Sigmoid colon (tissue), 4 donors: ENCODE results near the gene ATP10B.

Source experiments
- EP300 ChIP-seq, 4 donors: sonication (generic); formaldehyde crosslinking; IDR thresholded peaks; one replicate each; pipeline ENCODE4 v1.6.1; 2017; ENCODE audit warnings: antibody characterized with exemption in 4 of 4
- POLR2A ChIP-seq, 2 donors: fragments of 450-650 bp; IDR thresholded peaks; one replicate each; pipeline ENCODE4 v1.6.1; 2016; ENCODE audit warnings: antibody characterized with exemption in 2 of 2, mild to moderate bottlenecking in 2 of 2, moderate library complexity in 2 of 2
- POLR2AphosphoS5 ChIP-seq, 4 donors: sonication (generic); formaldehyde crosslinking; IDR thresholded peaks; one replicate each; pipeline ENCODE4 v1.6.1; 2017; ENCODE audit warnings: antibody characterized with exemption in 4 of 4
- TF ChIP-seq, protein P1 (sequence below), 4 experiments: fragments of 450-650 bp in 3 of 4; fragments of 200-600 bp in 1 of 4; IDR thresholded peaks; one replicate each; pipeline ENCODE4 v1.5.1; 2016 to 2019; ENCODE audit warnings: antibody characterized with exemption in 4 of 4, mild to moderate bottlenecking in 3 of 4, moderate library complexity in 2 of 4

GRCh38 chr5:160605266-160605665, 246.7 kb downstream of the ATP10B start:
- TF ChIP-seq, protein P1, sequence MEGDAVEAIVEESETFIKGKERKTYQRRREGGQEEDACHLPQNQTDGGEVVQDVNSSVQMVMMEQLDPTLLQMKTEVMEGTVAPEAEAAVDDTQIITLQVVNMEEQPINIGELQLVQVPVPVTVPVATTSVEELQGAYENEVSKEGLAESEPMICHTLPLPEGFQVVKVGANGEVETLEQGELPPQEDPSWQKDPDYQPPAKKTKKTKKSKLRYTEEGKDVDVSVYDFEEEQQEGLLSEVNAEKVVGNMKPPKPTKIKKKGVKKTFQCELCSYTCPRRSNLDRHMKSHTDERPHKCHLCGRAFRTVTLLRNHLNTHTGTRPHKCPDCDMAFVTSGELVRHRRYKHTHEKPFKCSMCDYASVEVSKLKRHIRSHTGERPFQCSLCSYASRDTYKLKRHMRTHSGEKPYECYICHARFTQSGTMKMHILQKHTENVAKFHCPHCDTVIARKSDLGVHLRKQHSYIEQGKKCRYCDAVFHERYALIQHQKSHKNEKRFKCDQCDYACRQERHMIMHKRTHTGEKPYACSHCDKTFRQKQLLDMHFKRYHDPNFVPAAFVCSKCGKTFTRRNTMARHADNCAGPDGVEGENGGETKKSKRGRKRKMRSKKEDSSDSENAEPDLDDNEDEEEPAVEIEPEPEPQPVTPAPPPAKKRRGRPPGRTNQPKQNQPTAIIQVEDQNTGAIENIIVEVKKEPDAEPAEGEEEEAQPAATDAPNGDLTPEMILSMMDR (IDR thresholded peaks at IDR 0.05): no peak
- no peak for TF ChIP-seq POLR2A (IDR thresholded peaks at IDR 0.05)
- no peak for TF ChIP-seq POLR2AphosphoS5 (IDR thresholded peaks at IDR 0.05)
- TF ChIP-seq EP300 (IDR thresholded peaks at IDR 0.05): no peak
